ENCODE results near the gene RAN. TPM values are rescaled to one million over a fixed set of nuclear protein-coding genes. Genes with fewer than 3 reads are reported as not detected.

RAN gene
- total RNA-seq, 1 experiment from 2014 or later, result 1,193 TPM

DNA sequence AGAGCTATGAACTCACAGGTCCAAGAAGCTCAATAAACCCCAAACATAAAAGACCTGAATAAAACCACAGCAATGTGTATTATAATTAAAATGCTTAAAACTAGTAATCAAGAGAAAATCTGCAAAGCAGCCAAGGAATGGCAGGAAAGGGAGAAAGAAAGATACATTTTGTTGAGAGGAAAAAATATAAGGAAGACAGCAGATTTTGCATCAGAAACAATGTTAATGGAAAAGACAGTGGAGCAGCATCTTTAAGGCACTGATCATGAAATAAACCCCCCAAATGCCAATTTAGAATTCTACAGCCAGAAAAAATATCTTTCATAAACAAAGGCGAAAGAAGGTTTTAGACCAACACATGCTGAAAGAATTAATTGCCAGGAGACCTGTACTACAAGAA, 39.3 kb downstream of the RAN start:
- CTCF ChIA-PET, result no interaction called here
- POLR2A ChIA-PET, result interaction anchor here (0.7 kb wide), 1 partner anchor 221 kb away, joined by 3 read pairs; no protein-coding TSS in a partner anchor
- intact Hi-C loops (cut with micrococcal nuclease; ENCODE audit: unreplicated experiment), result no loop called here

DNA sequence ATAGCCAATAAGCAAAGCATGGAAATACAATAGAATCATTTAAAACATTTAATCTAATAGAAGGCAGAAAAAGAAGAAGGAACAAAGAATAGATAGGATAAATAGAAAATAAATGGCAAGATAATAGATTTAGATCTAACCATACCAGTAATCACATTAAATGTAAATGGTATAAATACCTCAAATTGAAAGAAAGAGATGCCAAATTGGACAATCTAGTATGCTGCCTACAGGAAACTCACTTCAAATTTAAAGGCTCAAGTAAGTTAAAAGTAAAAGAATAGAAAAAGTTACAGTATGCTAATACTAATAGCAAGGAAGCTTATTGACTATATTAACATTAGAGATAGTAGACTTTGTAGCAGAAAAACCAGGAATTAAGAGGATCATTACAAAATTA, 40.1 kb downstream of the RAN start:
- no TSS peak for BruUV-seq (replicated peaks)
- peaks cover 9% of the 10 kb centered on the region for H3K4me1 ChIP-seq (ENCODE audit: control insufficient read depth, insufficient read depth, low read length)
- POLR2A ChIA-PET, result no interaction called here
- in situ Hi-C loops (cut with HindIII; ENCODE audit: low pct_unique_long_range_greater_than_20kb, low sequenced_read_pairs) (no loop called here), intact Hi-C loops (cut with micrococcal nuclease; ENCODE audit: unreplicated experiment) (no loop called here)
- TF ChIP-seq POLR2AphosphoS5 (IDR thresholded peaks at IDR 0.05; ENCODE audit: low read depth, low read length) (no peak), TCF7L2 (IDR thresholded peaks at IDR 0.05; ENCODE audit: low read depth, low read length) (no peak), SIN3A (IDR thresholded peaks at IDR 0.05; ENCODE audit: borderline replicate concordance, insufficient read depth, low read depth, low read length) (no peak)
- TF ChIP-seq, protein P1, sequence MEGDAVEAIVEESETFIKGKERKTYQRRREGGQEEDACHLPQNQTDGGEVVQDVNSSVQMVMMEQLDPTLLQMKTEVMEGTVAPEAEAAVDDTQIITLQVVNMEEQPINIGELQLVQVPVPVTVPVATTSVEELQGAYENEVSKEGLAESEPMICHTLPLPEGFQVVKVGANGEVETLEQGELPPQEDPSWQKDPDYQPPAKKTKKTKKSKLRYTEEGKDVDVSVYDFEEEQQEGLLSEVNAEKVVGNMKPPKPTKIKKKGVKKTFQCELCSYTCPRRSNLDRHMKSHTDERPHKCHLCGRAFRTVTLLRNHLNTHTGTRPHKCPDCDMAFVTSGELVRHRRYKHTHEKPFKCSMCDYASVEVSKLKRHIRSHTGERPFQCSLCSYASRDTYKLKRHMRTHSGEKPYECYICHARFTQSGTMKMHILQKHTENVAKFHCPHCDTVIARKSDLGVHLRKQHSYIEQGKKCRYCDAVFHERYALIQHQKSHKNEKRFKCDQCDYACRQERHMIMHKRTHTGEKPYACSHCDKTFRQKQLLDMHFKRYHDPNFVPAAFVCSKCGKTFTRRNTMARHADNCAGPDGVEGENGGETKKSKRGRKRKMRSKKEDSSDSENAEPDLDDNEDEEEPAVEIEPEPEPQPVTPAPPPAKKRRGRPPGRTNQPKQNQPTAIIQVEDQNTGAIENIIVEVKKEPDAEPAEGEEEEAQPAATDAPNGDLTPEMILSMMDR (IDR thresholded peaks at IDR 0.05), result no peak
- TF ChIP-seq, protein P2, sequence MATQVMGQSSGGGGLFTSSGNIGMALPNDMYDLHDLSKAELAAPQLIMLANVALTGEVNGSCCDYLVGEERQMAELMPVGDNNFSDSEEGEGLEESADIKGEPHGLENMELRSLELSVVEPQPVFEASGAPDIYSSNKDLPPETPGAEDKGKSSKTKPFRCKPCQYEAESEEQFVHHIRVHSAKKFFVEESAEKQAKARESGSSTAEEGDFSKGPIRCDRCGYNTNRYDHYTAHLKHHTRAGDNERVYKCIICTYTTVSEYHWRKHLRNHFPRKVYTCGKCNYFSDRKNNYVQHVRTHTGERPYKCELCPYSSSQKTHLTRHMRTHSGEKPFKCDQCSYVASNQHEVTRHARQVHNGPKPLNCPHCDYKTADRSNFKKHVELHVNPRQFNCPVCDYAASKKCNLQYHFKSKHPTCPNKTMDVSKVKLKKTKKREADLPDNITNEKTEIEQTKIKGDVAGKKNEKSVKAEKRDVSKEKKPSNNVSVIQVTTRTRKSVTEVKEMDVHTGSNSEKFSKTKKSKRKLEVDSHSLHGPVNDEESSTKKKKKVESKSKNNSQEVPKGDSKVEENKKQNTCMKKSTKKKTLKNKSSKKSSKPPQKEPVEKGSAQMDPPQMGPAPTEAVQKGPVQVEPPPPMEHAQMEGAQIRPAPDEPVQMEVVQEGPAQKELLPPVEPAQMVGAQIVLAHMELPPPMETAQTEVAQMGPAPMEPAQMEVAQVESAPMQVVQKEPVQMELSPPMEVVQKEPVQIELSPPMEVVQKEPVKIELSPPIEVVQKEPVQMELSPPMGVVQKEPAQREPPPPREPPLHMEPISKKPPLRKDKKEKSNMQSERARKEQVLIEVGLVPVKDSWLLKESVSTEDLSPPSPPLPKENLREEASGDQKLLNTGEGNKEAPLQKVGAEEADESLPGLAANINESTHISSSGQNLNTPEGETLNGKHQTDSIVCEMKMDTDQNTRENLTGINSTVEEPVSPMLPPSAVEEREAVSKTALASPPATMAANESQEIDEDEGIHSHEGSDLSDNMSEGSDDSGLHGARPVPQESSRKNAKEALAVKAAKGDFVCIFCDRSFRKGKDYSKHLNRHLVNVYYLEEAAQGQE (IDR thresholded peaks at IDR 0.05; ENCODE audit: insufficient read depth in 1 of 2, low read depth in 2 of 2, low read length in 1 of 2), result no peak
- ATAC-seq, result no peak
- H3K27ac ChIP-seq (ENCODE audit: low read length), result no peak overlapping the region
- CTCF ChIA-PET, result no interaction called here
- peaks cover 23% of the 10 kb centered on the region for H3K27me3 ChIP-seq (ENCODE audit: control insufficient read depth, insufficient read depth, low read length)
- peaks cover 11% of the 10 kb centered on the region; the same call in 1 of the 2 replicates for H3K9me3 ChIP-seq (ENCODE audit: control insufficient read depth, insufficient read depth, low read depth, low read length)
- H3K4me3 ChIP-seq (ENCODE audit: low read depth in 2 of 2, low read length in 2 of 2), result no peak overlapping the region
- no peaks in the 10 kb centered on the region for H3K36me3 ChIP-seq (ENCODE audit: control insufficient read depth, insufficient read depth, low read length)
- DNase-seq (ENCODE audit: low read depth, low spot score), result no peak

More for the DNA sequence above, 39.3 kb downstream of the RAN start:
- in situ Hi-C loops (cut with HindIII; ENCODE audit: low pct_unique_long_range_greater_than_20kb, low sequenced_read_pairs), result no loop called here
- TF ChIP-seq TCF7L2 (IDR thresholded peaks at IDR 0.05; ENCODE audit: low read depth, low read length) (no peak), SIN3A (IDR thresholded peaks at IDR 0.05; ENCODE audit: borderline replicate concordance, insufficient read depth, low read depth, low read length) (no peak), POLR2AphosphoS5 (IDR thresholded peaks at IDR 0.05; ENCODE audit: low read depth, low read length) (no peak)
- TF ChIP-seq, protein P1 (IDR thresholded peaks at IDR 0.05), result no peak
- TF ChIP-seq, protein P2 (IDR thresholded peaks at IDR 0.05; ENCODE audit: insufficient read depth in 1 of 2, low read depth in 2 of 2, low read length in 1 of 2), result no peak
- ATAC-seq, result no peak
- Histone ChIP-seq H3K4me1 (ENCODE audit: control insufficient read depth, insufficient read depth, low read length) (peaks cover 3% of the 10 kb centered on the region; the same call in 1 of the 2 replicates), H3K4me3 (ENCODE audit: low read depth in 2 of 2, low read length in 2 of 2) (no peak overlapping the region), H3K27ac (ENCODE audit: low read length) (no peak overlapping the region), H3K9me3 (ENCODE audit: control insufficient read depth, insufficient read depth, low read depth, low read length) (peaks cover 11% of the 10 kb centered on the region; the same call in 1 of the 2 replicates), H3K27me3 (ENCODE audit: control insufficient read depth, insufficient read depth, low read length) (peaks cover 16% of the 10 kb centered on the region), H3K36me3 (ENCODE audit: control insufficient read depth, insufficient read depth, low read length) (no peaks in the 10 kb centered on the region)
- BruUV-seq (replicated peaks), result no TSS peak
- no peak for DNase-seq (ENCODE audit: low read depth, low spot score)
